Hematopoietic multipotent progenitor cell treated with erythropoietin and hydrocortisone succinate and interleukin-3 and kit ligand, for 15 days (in vitro differentiated cells): Measurements from ENCODE around the gene TGIF1.

ENCODE experiments used
- DNase-seq: peaks from one replicate; pipeline ENCODE4 v3.0.0-alpha.2; 2015; ENCODE audit warnings: low spot score

Gene TGIF1

GRCh38 chr18:3434685-3435084 is 15.3 kb upstream of the TGIF1 start:
- no peak for DNase-seq

GRCh38 chr18:3440341-3440740 is 9.6 kb upstream of the TGIF1 start:
- no peak for DNase-seq

GRCh38 chr18:3441290-3441689 is 8.7 kb upstream of the TGIF1 start:
- peak; percentile 29 for DNase-seq

GRCh38 chr18:3442919-3443318 is 7.1 kb upstream of the TGIF1 start:
- peak; percentile 53 for DNase-seq

DNA sequence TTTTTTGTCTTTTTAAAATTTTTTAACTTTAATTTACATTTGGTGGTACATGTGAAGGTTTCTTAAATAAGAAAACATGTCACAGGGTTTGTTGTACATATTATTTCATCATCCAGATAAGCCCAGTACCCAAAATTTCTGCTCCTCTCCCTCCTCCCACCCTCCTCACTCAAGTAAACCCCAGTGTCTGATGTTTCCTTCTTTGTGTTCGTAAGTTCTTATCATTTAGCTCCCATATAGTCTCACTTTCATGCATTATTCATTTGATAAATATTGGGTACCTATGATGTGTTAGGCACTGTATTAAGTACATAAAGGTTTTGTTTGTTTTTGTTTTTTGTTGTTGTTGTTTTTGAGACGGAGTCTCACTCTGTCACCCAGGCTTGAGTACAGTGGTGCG is 5.7 kb upstream of the TGIF1 start:
- no peak for DNase-seq

DNA sequence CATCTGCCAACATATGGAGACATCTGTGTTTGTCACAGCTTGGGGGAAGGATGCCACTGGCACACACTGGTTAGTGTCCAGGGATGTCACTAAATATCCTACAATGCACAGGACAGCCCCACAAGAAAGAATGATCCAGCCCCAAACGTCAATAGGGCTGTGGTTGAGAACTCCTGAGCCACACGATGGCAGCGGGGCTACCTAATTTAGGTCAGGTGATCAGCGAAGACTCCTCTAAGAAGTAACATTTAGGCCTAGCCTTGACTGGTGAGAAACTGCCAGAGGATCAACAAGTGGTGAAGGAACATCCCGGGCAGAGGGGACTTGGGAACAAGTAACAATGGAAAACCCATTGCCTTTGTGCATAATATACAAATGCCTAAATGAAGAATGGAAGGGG is 5.0 kb upstream of the TGIF1 start:
- DNase-seq = no peak

GRCh38 chr18:3447068-3447894 is 2.7 kb upstream of the TGIF1 start:
- peak; percentile 73 for DNase-seq

DNA sequence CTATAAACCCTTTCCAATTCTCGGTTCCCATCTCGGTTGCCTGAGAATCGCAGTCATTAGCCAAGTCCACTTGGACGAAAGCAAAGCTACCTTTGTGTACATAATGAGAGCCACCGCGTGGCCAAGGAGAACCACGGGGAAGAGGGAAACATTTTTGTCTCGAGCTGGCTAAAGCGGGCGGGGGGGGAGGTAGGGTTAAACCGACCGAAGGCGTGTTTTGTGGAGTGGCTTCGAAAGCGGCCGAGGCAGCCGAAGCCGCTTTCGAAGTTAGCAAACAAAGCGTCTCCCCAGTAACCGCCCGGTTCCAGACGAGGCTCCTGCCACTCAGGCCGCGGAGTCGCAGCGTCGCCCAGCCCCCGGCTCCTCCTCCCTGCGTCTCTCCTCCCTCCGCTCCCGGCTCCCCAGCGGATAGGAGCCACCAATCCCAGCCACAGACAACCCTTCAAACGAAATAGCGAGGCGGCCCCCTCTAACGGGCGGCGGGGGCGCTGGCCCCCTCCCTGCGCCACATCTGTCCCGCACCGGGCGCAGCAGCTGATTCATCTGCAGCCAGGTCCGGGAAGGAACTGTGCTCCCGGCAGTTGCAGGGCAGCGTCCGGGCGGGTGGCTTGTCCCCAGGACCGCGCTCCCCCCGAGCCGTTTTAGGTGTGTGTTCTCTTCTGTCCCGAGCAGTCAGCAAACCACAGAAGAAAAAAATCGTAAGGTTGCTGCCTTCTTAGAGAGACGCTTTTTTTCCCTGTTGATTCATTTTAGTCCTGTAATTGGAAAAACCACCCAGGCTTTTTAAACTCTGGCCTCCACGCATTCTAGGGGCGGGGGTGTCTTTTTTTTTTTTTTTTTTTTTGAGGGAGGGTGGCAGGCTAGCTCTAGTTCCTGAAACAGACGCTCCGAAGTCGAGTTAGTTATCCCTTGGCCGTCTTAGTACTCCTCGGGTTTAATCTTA is 1.8 kb upstream of the TGIF1 start:
- peak; percentile 89 for DNase-seq

DNA sequence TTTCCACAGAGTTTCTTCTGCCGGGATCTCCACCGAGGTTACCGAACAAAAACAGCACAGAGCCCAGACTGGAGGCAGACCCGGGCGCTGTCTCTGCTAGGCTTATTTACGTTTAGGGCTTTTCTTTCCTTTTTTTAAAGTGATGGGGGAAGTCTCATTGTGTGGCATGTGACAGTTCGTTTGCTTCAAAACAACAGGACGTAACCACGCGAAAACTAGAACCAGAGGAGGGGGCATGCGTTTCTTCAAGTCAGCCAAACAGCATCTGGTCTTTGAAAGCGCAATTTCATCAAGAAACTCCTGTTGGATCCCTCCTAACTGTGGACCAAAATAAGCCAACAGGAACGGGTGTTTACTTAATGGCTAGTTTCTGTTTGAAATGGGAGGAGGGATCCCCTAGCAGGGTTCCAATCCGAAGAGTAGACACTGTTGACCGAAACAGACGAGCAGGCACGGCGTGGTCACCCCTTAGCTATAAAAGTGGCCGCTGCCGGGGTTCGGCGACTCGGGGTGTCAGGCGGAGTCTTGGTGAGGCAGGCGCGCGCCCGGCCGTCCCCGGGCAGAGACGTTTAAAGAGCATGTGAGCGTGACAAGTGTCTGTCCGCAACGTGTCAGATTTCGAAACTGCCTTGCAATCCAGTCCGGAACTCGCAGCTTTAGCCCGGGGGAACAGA is 997 bp upstream of the TGIF1 start:
- DNase-seq = peak; percentile 75

DNA sequence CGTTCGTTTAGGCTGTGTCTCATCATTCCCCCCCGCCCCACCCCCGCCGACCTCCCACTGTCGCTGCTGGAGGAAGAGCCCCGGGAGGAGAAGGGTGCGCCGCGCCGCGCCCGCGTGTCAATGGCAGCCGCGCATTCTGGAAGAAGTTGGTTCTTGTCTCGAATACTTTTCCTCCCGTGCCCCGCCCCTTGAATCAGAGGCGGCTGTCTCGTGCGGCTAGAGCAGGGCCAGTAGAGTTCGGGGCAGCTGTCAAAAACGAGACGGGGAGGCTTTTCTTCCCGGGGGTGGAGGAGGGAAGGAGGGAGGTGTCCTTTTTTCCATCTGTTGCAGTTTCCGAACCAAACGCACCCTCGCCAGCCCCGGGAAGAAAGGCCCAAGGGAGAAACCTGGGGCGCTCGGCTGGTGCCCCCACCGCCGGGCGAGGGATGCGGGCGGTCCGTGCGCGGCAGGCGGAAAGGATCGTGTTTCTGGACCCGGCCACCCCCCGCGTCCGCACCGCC is 410 bp upstream of the TGIF1 start:
- DNase-seq = peak; percentile 75

DNA sequence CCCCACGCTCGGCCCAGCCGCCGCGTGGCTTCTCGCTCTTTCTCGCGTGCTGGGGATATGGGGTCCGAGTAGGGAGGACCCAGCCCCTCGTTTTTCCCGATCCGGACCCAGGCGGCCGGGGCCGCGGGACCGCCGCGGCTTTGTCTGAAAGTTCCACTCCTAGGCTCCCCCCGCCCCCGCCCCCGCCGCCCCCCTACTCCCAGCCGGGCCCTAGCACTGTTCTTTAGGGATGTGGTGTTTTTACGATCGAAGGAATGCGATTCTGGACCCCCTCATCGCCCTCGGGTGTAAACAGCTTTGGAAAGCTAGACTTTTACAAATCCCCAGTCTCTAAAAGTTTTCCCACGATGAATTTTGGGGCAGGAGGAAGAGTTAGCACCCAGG is 819 bp downstream of the TGIF1 start:
- DNase-seq = no peak

DNA sequence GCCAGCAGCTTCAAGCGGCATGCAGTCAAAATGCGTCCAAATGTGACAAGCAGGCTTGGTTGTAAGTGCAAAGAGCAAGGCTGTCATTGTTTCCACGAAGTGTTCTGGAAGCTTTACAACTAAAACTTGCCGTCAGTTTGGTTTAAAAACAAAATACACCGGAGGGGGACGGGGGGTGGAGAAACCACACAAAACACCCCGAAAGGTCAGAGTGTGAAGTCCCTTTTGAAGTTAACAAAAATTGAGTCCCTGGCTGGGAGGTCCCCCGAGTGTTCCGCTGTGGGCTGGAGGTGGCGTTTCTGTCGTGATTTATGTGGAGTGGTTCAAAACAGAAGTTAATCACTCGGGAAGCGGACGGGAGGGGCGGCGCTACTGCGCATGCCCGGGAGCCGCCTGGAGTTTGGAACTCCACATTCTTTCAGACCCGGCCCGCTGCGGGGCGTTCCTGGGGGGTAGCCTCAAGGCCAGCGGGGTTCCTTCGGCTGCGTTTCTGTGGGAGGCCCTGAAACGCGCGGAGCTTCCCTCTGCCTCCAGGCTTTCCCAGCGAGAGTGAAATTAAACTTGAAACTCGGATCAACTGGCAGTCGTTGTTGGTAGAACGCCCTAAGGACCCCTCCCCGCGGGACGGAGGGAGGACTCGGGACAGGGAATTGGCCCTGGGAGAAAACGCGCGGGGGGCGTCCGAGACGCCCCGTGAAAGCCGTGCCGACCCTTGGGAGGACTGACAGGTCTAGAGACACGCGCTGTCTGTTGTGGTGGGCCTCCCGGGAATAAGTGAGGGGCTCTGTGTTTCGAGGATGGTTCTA is 1.4 kb downstream of the TGIF1 start:
- peak; percentile 79 for DNase-seq

- peak; percentile 37 for DNase-seq
Measured at GRCh38 chr18:3451989-3452749, 2.2 kb downstream of the TGIF1 start.

GRCh38 chr18:3452750-3453539 is 3.0 kb downstream of the TGIF1 start:
- DNase-seq = peak; percentile 29

DNA sequence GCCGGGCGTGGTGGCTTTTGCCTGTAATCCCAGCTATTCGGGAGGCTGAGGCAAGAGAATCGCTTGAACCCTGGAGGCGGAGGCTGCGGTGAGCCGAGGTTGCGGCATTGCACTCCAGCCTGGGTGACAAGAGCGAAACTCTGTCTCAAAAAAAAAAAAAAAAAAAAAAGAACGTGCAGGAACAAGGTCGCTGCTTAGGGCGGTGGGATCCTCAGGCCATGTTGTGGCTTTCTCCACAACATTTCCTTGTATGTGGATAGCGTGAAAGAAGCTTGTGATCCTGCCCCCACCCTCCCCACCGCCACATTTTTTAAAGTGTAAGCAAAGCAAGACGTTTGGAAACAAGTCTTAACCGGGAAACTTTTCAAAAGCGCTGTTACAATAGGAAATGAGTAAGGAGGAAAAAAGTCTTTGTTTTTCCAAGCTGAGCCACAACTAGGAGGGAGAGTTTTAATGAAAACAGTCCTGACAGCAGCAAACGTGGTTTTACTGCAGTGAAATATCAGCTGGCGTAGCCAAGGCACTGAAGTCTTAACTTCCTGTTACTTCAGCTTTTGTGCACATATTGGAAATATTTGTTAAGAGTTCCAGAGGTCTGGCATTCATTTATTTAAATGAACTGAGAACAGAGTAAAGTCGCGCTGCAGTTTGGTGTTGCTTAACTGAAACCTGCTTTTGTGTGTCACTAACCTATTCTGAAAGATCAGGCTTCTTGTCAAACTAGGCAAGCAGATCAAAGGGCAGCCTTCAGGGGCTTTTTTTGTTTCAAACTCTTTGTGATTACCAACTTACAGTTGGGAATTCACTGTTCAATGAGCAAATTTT is 3.8 kb downstream of the TGIF1 start:
- DNase-seq = peak; percentile 55

- peak; percentile 80 for DNase-seq
Measured at GRCh38 chr18:3454365-3455089, 4.6 kb downstream of the TGIF1 start.

DNA sequence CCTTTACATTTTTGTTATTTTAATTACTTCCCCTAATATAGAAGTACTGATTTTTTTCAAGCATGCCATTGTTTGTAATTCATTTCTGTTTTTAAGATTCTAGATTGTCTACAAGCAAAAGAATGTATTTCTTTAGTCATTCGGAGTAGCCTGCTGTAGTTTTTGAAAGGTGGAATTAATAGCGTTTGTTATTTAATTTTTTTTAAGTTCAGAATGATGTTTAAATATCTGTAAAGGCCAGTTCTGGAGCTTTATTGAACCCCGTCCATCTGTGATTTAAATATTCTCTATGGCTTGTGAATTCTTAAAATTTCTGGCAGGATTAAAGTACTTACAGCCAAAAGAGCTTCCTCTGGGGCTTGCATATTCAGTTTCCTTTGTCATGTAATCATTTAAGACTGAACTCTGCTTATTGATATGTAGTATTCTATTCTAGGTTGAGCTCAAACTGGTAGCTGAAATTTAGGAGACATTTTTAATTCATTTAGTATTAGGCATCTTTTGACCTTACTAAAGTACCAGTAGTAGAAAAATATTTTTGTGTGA is 5.2 kb downstream of the TGIF1 start:
- DNase-seq = no peak
